Neural cell (in vitro differentiated cells): Measurements from ENCODE around the gene UGT3A2.

Source experiments
- POLR2AphosphoS5 ChIP-seq: IDR thresholded peaks from 2 replicates; pipeline ENCODE4 v1.6.1; 2012
- TF ChIP-seq, protein P1 (sequence below): fragments of 450-650 bp; IDR thresholded peaks from 2 replicates; pipeline ENCODE4 v1.5.1; 2014; ENCODE audit warnings: antibody characterized with exemption, mild to moderate bottlenecking, moderate library complexity; ENCODE audit not compliant: poor library complexity, severe bottlenecking
- TF ChIP-seq, protein P2 (sequence below): IDR thresholded peaks from 2 replicates; pipeline ENCODE4 v1.6.1; 2012; ENCODE audit warnings: borderline replicate concordance

DNA sequence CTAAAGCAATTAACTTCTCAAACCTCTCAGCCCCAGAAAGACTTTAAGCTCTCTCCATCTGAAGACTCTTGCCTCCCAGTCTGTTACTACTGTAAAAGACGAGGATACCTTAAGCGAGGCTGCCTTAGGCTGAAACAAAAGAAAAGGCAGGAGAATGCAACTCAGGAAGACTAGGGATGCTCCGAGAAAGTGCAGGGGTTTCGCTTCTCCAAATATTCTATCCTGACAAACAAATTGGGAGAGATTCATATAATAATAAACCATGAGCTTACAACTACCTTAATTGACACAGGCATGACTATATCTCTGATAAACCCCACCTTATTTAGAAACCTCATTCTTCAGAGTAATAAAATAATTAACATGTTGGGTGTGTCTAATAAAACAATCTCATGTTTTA lies 70.6 kb downstream of the UGT3A2 start:
- TF ChIP-seq, protein P1, sequence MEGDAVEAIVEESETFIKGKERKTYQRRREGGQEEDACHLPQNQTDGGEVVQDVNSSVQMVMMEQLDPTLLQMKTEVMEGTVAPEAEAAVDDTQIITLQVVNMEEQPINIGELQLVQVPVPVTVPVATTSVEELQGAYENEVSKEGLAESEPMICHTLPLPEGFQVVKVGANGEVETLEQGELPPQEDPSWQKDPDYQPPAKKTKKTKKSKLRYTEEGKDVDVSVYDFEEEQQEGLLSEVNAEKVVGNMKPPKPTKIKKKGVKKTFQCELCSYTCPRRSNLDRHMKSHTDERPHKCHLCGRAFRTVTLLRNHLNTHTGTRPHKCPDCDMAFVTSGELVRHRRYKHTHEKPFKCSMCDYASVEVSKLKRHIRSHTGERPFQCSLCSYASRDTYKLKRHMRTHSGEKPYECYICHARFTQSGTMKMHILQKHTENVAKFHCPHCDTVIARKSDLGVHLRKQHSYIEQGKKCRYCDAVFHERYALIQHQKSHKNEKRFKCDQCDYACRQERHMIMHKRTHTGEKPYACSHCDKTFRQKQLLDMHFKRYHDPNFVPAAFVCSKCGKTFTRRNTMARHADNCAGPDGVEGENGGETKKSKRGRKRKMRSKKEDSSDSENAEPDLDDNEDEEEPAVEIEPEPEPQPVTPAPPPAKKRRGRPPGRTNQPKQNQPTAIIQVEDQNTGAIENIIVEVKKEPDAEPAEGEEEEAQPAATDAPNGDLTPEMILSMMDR, result no peak
- TF ChIP-seq POLR2AphosphoS5, result no peak
- TF ChIP-seq, protein P2, sequence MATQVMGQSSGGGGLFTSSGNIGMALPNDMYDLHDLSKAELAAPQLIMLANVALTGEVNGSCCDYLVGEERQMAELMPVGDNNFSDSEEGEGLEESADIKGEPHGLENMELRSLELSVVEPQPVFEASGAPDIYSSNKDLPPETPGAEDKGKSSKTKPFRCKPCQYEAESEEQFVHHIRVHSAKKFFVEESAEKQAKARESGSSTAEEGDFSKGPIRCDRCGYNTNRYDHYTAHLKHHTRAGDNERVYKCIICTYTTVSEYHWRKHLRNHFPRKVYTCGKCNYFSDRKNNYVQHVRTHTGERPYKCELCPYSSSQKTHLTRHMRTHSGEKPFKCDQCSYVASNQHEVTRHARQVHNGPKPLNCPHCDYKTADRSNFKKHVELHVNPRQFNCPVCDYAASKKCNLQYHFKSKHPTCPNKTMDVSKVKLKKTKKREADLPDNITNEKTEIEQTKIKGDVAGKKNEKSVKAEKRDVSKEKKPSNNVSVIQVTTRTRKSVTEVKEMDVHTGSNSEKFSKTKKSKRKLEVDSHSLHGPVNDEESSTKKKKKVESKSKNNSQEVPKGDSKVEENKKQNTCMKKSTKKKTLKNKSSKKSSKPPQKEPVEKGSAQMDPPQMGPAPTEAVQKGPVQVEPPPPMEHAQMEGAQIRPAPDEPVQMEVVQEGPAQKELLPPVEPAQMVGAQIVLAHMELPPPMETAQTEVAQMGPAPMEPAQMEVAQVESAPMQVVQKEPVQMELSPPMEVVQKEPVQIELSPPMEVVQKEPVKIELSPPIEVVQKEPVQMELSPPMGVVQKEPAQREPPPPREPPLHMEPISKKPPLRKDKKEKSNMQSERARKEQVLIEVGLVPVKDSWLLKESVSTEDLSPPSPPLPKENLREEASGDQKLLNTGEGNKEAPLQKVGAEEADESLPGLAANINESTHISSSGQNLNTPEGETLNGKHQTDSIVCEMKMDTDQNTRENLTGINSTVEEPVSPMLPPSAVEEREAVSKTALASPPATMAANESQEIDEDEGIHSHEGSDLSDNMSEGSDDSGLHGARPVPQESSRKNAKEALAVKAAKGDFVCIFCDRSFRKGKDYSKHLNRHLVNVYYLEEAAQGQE, result no peak
